Stimulated activated CD4-positive, alpha-beta T cell treated with anti-CD3 and anti-CD28 coated beads, TNF-alpha, amount 100 ng/mL, for 4 hours (primary cell): ENCODE results near the gene KIF24.
"Not testable (repeated sequence)": the region's sequence is repeated elsewhere in the genome, so short reads cannot be mapped to it uniquely, and the experiment has no call there.

ENCODE experiments used
- DNase-seq, 3 experiments: peaks; one replicate each; pipeline ENCODE4 v3.0.0-alpha.2; 2020; ENCODE audit warnings: low read depth in 3 of 3

The KIF24 gene

GRCh38 chr9:34326690-34327089 lies 2.4 kb downstream of the KIF24 start:
- DNase-seq = no peak

GRCh38 chr9:34322899-34323591 lies 6.0 kb downstream of the KIF24 start:
- DNase-seq = no peak

GRCh38 chr9:34321451-34321850 lies 7.6 kb downstream of the KIF24 start:
- DNase-seq = no peak

GRCh38 chr9:34318163-34318790 lies 10.8 kb downstream of the KIF24 start:
- no peak for DNase-seq

GRCh38 chr9:34317436-34317835 lies 11.6 kb downstream of the KIF24 start:
- DNase-seq = no peak

GRCh38 chr9:34311499-34312185 lies 17.4 kb downstream of the KIF24 start:
- DNase-seq = no peak

- no peak for DNase-seq
These were observed 18.9 kb downstream of the KIF24 start for GRCh38 chr9:34310215-34310614.

GRCh38 chr9:34308316-34308715 lies 20.8 kb downstream of the KIF24 start:
- not testable (repeated sequence) for DNase-seq

GRCh38 chr9:34301064-34301463 lies 28.0 kb downstream of the KIF24 start:
- DNase-seq = not testable (repeated sequence)

GRCh38 chr9:34292552-34292951 lies 36.5 kb downstream of the KIF24 start:
- no peak for DNase-seq

GRCh38 chr9:34291423-34291822 lies 37.6 kb downstream of the KIF24 start:
- DNase-seq = no peak

GRCh38 chr9:34291023-34291422 lies 38.0 kb downstream of the KIF24 start:
- no peak for DNase-seq

GRCh38 chr9:34289159-34289558 lies 39.9 kb downstream of the KIF24 start:
- DNase-seq = no peak

- DNase-seq = no peak
These were observed 47.0 kb downstream of the KIF24 start for GRCh38 chr9:34282096-34282495.

- DNase-seq = no peak
These were observed 49.7 kb downstream of the KIF24 start for GRCh38 chr9:34279411-34279810.
